Muscle of back (tissue), 11 donors: ENCODE measurements around the gene ADI1. TPM values are rescaled to one million over a fixed set of nuclear protein-coding genes. Genes with fewer than 3 reads are reported as not detected.
A peak's percentile ranks its signal among the peaks of the same experiment; 100 is the strongest.

Experiments
- DNase-seq, 3 donors: peaks; one replicate each; pipeline versions ENCODE4 v3.0.0 to v3.0.0-alpha.2; 2013
- polyA plus RNA-seq, 10 donors: library from polyadenylated mRNA; unstranded; fragments of 120-200 nt; gene quantifications; one replicate each; pipeline ENCODE4 v1.2.1, GENCODE V29; 2013; ENCODE audit not compliant: insufficient read length in 10 of 10

The ADI1 gene
- polyA plus RNA-seq, 10 donors = 48.7 to 67.8 (median 56.4) TPM

- DNase-seq = no peak
Measured at GRCh38 chr2:3451926-3452671, 67.2 kb downstream of the ADI1 start.

GRCh38 chr2:3451169-3451568, 68.2 kb downstream of the ADI1 start:
- no peak for DNase-seq

GRCh38 chr2:3450385-3451010, 68.8 kb downstream of the ADI1 start:
- DNase-seq = no peak

- DNase-seq = no peak
Measured at GRCh38 chr2:3449936-3450335, 69.4 kb downstream of the ADI1 start.

- peak in 2 of 3 donors; percentile 31 to 66 for DNase-seq
Measured at GRCh38 chr2:3449086-3449485, 70.2 kb downstream of the ADI1 start.

GRCh38 chr2:3448441-3448911, 70.9 kb downstream of the ADI1 start:
- DNase-seq = peak in 2 of 3 donors; percentile 52 to 84

GRCh38 chr2:3447789-3448317, 71.5 kb downstream of the ADI1 start:
- DNase-seq = no peak

Other genes starting within 250 kb of the ADI1 start
- gene EIPR1, start 141.7 kb downstream of the ADI1 start, polyA plus RNA-seq = 10 to 100 TPM; 12.7 to 21.8 (median 17.3) TPM
- 10 to 100 TPM; 51.0 to 88.1 (median 61.9) TPM for gene TRAPPC12, start 139.8 kb downstream of the ADI1 start, polyA plus RNA-seq
- 10 to 100 TPM; 15.9 to 20.7 (median 18.6) TPM for gene RNASEH1, start 38.8 kb upstream of the ADI1 start, polyA plus RNA-seq
- gene RPS7, start 55.7 kb upstream of the ADI1 start, polyA plus RNA-seq = 1,000 to 10,000 TPM; 1,713 to 2,141 (median 2,026) TPM
- 1 to 10 TPM in 1 of 10 donors, under 1 TPM in 7, not detected in 2; 0.26 to 1.4 (median 0.49) TPM for gene COLEC11, start 75.6 kb upstream of the ADI1 start, polyA plus RNA-seq
- under 1 TPM in 3 of 10 donors, not detected in 7; 0.11 to 0.20 (median 0.14) TPM for gene ALLC, start 138.7 kb upstream of the ADI1 start, polyA plus RNA-seq
- 1 to 10 TPM in 1 of 10 donors, under 1 TPM in 7, not detected in 2; 0.16 to 1.1 (median 0.42) TPM for gene DCDC2C, start 184.0 kb upstream of the ADI1 start, polyA plus RNA-seq